ENCODE results near the gene LRRC46.
A peak's percentile ranks its signal among the peaks of the same experiment; 100 is the strongest.

Gene LRRC46

GRCh38 chr17:47810200-47810821, 21.2 kb upstream of the LRRC46 start:
- peak; percentile 71 for DNase-seq

- no peak for DNase-seq
These were observed 20.4 kb upstream of the LRRC46 start for GRCh38 chr17:47810901-47811635.

GRCh38 chr17:47811709-47812108, 19.8 kb upstream of the LRRC46 start:
- no peak for DNase-seq

- DNase-seq = no peak
These were observed 19.1 kb upstream of the LRRC46 start for GRCh38 chr17:47812146-47812920.

- no peak for DNase-seq
These were observed 18.4 kb upstream of the LRRC46 start for GRCh38 chr17:47813077-47813476.

GRCh38 chr17:47813512-47814031, 17.9 kb upstream of the LRRC46 start:
- no peak for DNase-seq

- DNase-seq = no peak
These were observed 16.2 kb upstream of the LRRC46 start for GRCh38 chr17:47815106-47815918.

- DNase-seq = no peak
These were observed 15.2 kb upstream of the LRRC46 start for GRCh38 chr17:47816111-47816735.

GRCh38 chr17:47816947-47817346, 14.5 kb upstream of the LRRC46 start:
- no peak for DNase-seq

GRCh38 chr17:47818002-47818695, 13.3 kb upstream of the LRRC46 start:
- no peak for DNase-seq

- DNase-seq = no peak
These were observed 12.0 kb upstream of the LRRC46 start for GRCh38 chr17:47819475-47819874.

GRCh38 chr17:47820033-47820789, 11.3 kb upstream of the LRRC46 start:
- no peak for DNase-seq

- DNase-seq = no peak
These were observed 10.4 kb upstream of the LRRC46 start for GRCh38 chr17:47821031-47821423.

GRCh38 chr17:47821424-47822391, 9.8 kb upstream of the LRRC46 start, which contains the start of gene OSBPL7:
Gene OSBPL7, minus strand, starts transcription at chr17:47821794. Its CDS starts 1,516 bp downstream, at chr17:47820278.
- DNase-seq = peak; percentile 79

GRCh38 chr17:47822785-47823184, 8.7 kb upstream of the LRRC46 start:
- DNase-seq = no peak

GRCh38 chr17:47823519-47823918, 8.0 kb upstream of the LRRC46 start:
- DNase-seq = no peak

GRCh38 chr17:47829870-47830269, 1.6 kb upstream of the LRRC46 start:
- DNase-seq = no peak

- no peak for DNase-seq
These were observed 971 bp upstream of the LRRC46 start for GRCh38 chr17:47830396-47831002.

- no peak for DNase-seq
These were observed 461 bp downstream of the LRRC46 start for GRCh38 chr17:47831934-47832327.
